Medulla oblongata (tissue), 1 donor: ENCODE results near the gene KLF15.

Source experiments
- DNase-seq: peaks from one replicate; pipeline ENCODE4 v3.0.0-alpha.2; 2015; ENCODE audit errors: extremely low spot score

Gene KLF15

DNA sequence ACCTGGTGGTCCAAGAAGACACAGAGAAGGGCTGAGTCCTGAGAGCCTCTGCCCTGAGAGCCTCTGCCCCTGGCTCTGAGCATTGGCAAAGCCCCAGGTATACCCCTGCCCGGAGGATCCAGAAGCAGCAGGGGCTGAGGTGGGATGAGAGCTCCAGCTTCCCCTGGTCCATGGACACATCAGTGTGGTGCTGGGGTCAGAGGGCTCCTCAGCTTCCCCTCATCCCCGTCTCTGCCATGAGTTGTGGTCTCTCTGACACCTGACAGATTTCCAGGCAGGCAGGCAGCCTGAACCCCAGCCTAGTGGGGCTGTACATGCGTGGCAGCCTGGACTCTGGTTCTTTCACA, 3.5 kb upstream of the KLF15 start:
- no peak for DNase-seq

DNA sequence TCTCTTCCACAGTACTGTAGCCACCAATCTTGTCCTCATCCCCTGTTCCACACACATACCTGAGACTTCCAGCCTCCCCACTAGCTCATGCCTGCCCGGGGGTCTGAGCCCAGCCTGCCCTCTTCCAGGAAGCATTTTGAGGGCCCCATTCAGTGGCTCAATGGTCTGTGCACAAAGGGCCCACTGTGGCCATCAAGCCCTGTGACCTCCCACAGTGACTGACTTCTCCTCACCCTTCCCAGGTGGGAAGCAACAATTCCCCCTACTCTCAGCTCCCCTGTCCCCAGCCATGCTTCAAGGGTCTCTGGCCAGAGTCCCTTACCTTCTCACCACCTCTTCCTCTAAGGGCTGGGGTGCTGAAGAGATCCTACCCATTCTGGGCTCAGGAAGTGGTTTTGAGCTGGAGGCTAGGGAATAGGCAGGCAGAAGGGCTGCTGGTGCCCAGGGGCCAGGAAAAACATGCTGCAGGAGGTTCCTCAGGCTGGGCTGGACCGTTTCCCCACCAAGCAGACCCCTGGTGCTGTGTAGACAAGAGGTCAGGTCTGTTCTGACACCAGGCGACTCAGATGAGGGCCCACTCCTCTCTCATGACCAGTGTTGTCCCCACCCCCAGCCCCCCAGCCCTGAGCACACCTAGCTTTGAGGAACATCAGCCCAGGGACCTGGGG, 3.0 kb upstream of the KLF15 start:
- no peak for DNase-seq

DNA sequence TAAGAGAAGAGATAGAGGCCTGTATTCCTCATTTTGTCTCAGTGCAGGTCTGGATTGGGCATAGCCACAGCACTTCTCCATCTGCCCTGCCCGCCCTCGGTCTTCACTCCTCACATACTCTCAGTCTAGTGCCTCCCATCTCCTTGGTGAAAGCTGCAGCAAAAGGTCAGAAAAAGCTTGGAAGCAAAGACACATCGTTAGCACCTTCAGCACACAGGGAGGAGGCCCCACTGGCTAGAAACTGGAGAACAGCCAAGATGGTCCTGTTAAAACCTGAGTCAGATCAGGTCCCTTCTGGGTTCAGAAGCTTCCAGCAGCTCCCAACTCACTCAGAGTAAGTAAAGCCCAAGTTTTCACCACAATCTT, 1.6 kb upstream of the KLF15 start:
- DNase-seq: no peak

DNA sequence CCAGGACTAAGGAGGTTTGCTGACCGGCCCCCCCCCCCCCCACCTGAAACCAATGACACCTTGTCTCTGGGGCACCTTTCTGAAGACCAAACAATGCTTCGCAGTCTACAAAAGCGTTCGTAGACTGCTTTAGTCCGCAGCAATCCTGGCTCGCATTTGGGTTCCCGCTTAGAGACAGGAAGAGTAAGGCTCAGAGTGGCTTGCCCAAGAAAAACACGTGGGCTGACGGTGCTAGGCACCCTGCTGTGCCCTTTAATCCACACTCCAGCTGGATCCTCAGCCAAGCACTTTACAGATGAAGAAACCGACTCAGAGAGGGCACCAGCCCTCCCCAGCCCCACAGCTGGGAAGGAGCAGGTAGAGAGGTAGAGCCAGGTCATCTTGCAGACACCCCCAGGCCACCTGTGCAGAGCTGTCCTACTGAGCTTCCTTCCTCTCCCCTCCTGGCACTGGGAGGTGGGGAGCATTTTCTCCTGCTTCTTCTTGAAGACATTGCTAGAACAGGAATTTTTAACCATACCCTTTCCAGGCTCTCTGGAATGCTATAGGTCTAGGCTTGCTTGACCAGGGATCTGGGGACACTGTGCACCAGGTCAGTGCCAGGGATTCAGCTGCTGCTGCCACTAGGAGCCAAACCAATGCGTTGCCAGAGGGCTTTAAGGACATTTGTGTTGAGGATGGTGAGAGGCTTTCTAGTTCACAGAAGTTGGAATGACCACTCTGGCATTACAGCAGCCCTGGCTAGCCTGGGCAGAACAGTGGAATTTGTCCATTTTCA, 1.0 kb upstream of the KLF15 start:
- peak; percentile 53 for DNase-seq

DNA sequence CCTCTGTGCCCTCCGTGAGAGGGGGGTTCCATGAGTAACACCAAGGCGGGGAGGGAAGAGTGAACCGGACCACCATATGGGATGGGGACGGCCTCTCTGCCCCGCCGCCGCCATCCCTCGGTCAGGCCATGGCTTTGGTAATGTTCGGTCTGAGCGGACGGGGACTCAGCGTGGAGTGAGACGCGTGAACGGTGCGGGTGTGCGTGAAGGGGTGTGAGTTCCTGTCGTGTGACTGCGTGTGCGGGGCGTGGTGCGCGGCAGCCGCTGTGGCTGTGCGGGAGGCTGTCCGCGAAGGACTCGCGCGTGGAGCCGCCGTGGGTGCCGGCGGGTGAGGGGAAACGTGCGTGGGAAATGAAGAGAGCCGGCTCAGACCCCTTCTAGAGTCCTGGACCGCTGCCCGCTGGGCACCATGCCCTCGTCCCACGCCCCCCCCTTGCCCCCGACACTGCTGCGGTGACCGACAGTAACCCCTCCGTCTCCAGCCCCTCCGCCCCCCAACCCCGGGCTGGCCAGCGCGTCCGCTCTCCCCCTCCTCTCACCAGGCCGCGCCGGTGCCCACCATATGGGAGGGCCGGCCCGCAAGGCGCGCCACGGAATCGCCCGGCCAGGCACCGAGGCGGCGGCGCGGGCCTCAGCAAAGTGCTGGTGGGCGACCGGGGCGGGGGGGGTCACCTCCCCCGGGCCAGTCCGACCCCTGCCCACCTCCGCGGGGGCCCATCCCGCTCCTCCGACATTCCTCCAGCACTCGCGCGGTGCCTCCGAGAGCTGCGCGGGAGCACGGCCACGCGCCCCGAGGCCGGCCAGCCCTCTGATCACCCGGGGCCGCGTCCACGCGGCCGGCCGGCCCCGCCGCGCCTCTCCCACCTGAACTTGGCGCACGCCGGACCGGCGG, 589 bp downstream of the KLF15 start:
- peak; percentile 52 for DNase-seq

DNA sequence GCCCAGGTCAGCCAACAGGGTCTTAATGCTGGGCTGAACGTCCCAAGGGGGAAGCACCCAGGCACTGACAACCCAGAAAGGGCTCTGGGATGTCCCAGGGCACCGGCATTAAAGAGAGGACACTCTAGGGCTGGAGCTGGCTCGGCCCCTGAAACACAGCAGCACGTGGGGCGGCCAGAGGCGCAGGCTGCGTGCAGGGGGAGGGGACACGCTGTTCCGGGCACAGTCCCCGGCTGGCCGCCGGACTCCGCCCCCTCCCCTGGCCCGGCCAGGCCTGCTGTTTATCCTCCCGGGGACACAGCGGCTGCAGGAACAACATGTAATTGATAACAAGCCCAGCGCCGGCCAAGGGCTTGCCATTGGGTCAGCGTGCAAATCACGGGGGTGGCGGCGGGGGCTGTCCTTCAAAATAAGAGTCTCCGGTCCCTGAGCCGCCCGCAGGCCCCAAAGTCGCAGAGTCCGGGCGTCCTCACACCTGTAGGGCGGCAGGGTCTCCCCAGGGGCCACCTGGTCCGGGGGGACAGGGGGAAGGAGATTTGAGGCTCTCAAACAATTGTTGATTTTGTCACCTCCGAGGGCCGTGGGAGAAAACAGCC, 1.3 kb downstream of the KLF15 start:
- DNase-seq: peak; percentile 96

DNA sequence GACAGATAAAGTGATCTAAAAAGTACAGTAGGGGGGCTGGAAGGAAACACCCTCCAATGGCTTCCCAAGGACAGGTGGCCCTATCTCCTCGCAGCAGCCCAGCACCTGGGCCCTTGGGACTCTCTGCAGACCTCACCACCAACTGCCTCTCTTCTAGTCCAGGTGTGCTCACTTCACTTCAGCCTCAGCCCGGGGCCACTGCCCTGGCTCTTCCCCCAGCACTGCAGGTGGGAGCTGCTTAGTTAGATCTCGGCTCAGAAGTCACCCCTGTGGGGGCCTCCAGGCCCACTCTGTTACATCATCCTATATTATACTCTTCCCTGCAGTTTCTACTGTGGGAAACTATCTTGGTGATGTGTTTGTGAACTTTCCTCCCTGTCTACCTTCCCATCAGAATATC, 2.0 kb downstream of the KLF15 start:
- peak; percentile 5 for DNase-seq

DNA sequence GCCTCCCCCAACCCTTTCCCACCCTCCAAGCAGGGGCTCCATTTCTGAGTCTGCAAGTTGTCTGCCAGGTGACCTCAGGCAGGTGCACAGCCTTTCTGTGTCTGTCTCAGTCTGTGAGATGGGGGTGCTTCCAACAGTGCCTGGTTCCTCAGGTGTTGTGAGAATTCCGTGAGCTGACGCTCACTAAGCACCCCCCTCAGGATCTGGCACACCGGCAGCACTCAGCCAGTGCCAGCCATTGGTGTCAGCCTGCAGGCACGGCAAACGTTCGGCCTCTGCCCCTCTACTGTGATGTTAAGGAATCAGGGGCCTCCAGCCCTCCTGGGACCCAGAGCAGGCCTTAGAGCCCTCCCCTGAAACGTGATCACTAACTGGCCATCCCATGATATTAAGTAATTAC, 2.4 kb downstream of the KLF15 start:
- DNase-seq: no peak

DNA sequence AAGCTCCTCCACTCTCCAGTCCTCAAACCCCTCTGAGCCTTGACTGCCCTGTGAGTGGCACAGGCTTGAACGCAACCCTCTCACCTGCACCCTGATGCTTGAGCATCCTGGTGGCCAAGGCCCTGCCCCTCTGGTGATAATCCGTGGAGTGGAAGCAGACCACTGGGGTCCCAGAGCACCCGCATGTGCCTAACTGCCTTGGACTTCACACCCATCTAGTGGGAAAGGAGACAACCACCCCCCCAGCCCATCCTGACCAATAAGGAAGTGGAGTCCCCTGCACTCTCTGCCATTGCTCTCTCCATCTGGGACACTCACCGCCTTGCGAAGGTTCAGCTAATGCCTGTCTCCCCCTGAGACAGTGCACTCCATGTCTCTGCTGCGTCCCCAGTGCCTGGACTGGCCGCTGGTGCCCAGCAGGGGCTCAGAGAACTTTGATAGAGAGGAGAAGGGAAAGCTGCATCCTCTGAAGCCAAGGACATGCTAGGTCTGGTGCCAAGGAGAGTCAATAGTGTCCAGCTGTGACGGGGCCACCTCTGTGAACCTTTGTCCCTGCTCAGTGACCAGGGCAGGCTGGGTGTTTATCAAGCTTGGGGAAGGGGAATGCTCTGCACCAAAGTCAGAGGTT, 3.4 kb downstream of the KLF15 start:
- DNase-seq: no peak

DNA sequence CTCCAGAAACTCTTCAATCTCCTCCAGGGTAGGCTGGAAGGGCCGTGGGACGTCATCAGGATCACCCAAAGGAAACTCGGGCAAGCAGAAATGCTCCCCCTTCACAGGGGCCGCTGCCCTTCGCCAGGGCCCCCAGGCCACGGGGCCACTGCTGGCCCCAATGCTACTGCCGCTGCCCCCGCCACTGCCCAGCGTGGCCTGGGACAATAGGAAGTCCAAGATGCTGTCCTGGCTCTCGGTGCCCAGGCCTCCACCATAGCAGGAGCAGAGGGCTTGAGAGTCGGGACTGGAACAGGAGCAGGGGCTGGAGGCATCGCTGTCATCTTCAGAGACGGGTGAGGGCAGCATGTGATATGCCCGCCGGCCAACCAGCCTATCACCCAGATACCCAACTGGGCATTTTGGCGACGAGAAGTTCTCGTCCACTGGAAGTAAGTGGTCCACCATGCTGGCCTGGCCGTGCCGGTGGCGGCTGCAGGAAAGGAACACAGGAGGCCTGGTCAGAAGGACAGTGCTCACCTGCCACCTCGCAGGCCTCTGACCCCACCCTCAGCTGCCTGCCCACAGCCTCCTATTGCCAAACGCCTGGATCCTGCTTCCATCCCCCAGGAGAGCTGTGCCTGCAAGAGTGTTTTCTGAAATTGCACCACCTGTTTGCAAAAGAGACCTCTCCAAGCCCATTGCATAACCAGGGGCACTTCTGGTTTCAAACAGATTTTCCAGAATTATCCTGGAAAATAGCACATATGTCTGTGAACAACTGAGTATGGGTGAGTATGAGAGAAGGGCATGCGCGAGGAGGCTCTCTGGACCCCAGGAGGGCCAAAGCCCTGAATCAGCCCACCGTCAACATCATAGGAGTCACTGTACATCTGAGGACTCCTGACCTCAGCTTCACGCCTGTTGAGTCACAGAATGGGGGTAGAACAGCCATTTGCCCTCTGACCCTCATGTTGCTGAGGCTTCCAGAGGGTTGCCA, 4.4 kb downstream of the KLF15 start:
- DNase-seq: no peak

DNA sequence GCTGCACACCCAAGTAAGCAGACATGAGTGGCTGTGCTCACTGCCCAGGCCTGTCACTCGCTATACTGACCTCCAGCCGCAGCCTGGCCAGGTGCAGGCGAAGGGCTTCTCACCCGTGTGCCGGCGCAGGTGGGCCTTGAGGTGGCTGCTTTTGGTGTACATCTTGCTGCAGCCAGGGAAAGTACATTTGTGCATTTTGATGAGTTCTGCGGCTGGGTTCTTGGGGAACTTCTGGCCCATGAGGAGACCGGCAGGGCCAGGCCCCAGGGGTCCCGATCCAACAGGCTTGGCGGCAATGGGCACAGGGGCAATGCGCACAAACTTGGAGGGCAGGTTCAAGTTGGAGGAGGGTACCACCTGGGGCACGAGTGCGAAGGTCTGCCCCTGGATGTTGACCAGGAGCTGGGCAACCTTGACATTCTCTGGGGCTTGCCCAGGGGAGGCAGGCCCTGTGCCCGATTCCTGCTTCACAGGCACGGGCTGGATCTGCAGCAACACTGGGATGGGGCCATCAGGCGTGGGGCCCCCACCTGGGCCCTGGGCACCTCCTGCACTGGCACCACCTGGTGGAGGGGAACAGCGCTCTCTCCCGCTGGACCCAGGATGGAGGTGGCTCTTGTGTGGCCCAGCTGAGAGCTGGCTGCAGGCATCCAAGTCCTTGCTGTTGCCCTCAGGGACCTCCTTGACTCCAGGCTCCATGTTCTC, 5.3 kb downstream of the KLF15 start:
- DNase-seq: no peak

DNA sequence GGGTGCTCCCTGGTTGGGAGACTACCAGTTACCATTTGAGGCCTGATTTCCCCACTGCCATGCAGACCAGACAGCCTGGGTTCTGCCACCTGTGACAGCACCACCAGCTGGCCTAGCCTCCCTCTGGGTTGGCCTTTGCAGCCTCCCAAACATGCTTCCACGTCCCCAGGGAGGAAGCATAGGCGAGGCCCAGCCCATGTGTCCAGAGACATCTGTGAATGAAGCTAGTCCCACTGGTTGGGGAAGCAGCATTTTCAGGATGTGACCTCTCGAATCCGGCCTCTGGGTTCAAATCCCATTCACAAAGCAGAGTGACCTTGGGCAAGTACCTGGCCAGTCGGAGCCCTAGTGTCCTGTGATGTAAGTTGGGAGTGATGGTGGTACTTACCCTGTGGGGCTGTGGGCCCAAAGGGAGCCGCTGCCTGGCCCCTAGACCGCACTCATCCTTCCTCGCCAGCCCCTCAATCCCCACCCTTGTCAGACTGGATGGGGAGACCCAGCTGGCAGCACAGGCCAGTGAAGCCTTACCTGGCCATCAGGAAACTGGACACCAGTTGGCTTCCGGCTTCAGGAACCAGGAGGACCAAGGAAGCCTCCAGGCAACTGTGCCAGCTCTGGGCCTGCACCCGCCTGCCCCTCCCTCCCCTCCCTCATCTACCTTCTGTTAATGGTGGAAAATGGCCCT, 6.0 kb downstream of the KLF15 start:
- no peak for DNase-seq

DNA sequence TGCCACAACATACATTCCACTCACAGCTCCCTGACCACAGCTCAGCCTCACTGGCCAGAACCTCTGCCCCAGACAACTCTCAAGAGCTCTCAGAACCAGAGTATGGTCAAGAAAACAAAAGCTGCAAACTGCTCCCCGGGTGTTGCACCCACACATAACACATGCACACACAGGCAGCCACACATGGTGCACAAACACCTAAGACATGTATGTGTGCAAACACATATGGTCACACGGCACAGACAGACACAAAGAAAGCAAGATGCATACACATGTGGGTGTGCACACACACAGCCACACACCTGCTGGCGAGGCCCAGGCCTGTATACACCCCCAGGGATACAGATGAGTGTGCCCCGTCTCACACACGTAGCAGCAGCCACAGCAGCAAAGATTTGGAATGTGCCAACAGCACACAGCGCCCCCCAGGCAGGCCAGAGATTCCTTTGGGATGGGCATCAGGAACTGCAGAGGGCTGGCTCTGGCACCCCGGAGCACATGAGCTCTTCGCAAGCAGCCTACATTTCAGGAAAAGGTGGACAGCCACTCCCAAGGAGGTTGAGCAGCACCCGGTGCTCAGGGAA, 6.6 kb downstream of the KLF15 start:
- DNase-seq: no peak

DNA sequence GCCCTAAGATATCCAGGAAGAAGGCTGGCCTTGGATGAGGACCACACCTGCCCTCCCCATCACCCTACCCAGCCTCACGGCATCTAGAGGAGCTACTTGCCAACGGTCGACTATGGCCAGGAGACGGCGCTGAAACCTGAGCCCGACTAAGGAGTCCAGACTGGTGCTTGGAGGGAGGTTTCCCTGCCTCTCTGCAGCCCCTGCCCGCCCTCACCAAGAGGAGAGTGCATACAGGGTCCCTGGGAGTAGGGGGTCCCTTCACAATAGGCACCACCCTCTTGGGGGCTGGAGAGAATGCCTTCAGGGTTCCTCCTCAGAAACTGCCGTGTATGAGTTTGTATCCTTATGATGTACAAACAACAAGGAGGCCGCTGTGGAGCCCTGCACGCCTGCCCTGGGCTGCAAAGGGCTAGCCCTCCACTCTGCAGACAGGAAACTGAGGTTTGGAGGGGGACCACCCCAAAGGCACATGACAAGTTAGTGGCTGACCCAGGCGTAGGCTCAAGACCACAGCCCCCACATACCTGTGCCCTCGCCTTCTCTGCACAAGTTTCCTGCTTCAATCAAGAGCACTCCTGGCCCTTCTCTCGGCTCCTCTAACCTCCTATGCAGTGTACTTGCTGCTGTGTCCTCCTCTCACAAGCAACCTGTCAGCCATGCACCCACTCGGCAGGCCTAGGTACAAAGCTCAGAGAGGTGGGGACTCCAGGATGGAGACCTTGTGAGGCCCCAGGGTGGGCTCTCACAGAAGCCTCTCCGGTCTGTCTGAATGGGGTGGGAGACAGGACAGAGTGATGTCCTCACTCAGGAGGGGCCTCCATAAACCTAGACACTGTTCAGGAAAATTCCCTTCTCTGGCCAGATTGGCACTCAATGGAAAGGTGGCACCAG, 7.4 kb downstream of the KLF15 start:
- no peak for DNase-seq

DNA sequence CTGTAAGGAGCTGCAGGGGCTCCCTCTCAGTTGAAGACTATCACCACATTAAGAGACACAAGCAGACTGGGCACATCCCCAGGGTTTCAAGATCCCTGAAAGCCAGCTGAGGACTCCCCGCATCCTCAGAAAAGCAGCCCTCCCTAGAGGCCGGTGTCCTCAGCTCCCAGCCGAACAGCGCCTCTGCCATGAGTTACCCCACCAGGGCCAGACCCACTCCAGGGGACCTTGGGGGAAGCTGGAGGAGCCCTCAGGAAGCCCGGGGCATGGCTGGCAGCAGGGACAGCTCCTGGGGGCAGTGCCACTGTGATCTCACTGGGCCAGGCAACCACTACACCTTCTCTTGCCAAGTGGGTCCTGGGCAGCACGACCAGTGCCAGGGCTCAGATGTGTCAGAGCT, 8.1 kb downstream of the KLF15 start:
- no peak for DNase-seq

DNA sequence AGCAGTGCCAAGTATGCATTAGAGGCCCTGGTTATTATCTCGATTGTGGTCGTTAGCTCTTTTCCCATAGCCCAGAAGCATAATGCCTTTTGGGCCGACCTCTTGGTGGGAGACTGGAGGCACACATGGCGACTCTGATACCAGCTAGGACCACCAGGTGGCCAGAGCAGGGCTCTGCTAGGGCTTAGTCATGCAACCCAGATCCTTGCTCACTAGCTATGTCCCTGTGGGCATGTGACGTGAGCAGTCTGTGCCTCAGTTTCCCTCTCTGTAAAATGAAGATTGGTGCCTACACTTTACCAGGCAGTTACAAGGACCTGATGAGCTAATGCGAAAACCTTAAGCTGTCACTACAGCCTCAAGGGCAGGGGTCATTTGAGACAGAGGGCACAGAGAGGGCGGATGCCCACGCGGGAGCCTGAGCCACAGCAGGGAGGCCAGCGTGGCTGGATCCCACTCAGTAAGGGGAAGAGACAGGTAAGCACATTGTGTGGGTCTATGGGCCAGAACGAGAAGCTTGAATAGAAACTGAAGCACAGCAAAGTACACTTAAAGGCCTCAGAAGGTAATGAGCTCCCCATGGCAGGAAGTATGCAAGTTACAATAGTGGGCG, 8.8 kb downstream of the KLF15 start:
- DNase-seq: no peak

DNA sequence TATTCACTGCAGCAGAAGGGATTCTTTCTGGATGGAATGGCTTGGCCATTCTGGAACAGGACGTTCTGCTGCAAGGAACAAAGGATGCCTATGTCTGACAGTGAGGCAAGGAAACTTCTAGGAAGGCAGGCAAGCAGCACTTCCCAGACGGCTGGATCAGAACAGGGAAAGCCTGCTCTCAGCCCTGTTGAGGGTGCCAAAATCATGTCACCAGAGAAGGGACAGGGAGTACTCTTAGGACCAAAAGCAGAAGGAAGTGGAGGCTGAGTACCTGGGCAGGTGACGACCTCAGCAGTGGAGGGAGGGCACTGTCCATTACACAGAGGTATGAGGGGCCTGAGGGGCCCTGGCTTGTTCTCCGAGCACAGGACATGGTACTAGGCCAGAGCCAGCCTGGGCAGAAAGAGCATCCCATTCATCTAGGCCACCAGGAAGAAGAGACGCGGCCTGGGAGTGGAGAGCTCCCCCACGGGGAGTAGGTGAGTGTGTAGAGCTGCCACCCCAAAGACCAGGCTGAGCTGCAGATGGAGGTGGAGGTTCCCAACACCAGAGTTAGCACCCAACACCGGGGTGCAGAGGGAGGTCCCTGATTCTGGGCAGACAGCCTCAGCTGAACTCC, 9.6 kb downstream of the KLF15 start:
- DNase-seq: peak; percentile 19
